IMR-90 (cell line): ENCODE measurements around the gene RASSF5. TPM values are rescaled to one million over a fixed set of nuclear protein-coding genes. Genes with fewer than 3 reads are reported as not detected.

ENCODE experiments used
- ATAC-seq: fragments of 200-7000 bp; cut with Tn5 transposase; 2 replicates; pipeline ENCODE4 v1.9.1; 2020; ENCODE audit warnings: low read depth, mild to moderate bottlenecking, moderate library complexity
- BruUV-seq: library from RNA; stranded (reverse); fragments of 400-500 nt; replicated peaks from 2 replicates; lab custom pipeline; 2021; lab: Mats Ljungman, UMichigan
- CTCF ChIA-PET: fragments of 300-600 bp; formaldehyde crosslinking; extraction: SDS; loops from one replicate; lab custom pipeline; 2021; ENCODE audit warnings: antibody characterized with exemption; lab: Yijun Ruan, JAX
- POLR2A ChIA-PET: fragments of 300-600 bp; sonication (Branson Sonifier 250); formaldehyde crosslinking; loops from one replicate; lab custom pipeline; 2022; ENCODE audit warnings: antibody characterized with exemption; ENCODE audit not compliant: unreplicated experiment; lab: Charles Lee
- DNase-seq: peaks from one replicate; pipeline ENCODE4 v3.0.0; 2013
- H2AFZ ChIP-seq: replicated peaks from 2 replicates; pipeline ENCODE3; 2013; ENCODE audit warnings: low read length, mild to moderate bottlenecking; ENCODE audit not compliant: poor library complexity
- H2AK5ac ChIP-seq: 2 replicates; pipeline ENCODE4 v1.6.1; 2013; ENCODE audit warnings: low read depth, low read length, inconsistent platforms
- H2AK9ac ChIP-seq: replicated peaks from 2 replicates; pipeline ENCODE3; 2013; ENCODE audit warnings: mild to moderate bottlenecking, low read depth, low read length, moderate library complexity; ENCODE audit not compliant: poor library complexity
- H2BK120ac ChIP-seq: 2 replicates; pipeline ENCODE4 v1.6.1; 2013; ENCODE audit warnings: low read depth, low read length, inconsistent platforms
- H2BK15ac ChIP-seq: 3 replicates; pipeline ENCODE4 v1.6.1; 2013; ENCODE audit warnings: low read depth, low read length, inconsistent platforms
- H2BK20ac ChIP-seq: 2 replicates; pipeline ENCODE4 v1.6.1; 2013; ENCODE audit warnings: low read depth, mild to moderate bottlenecking, inconsistent platforms, low read length, moderate library complexity
- H2BK5ac ChIP-seq: 2 replicates; pipeline ENCODE4 v1.6.1; 2013; ENCODE audit warnings: mild to moderate bottlenecking, low read depth, low read length, inconsistent platforms; ENCODE audit not compliant: poor library complexity, severe bottlenecking
- H3K14ac ChIP-seq: replicated peaks from 2 replicates; pipeline ENCODE4 v1.6.1; 2013; ENCODE audit warnings: low read depth, low read length, inconsistent platforms
- H3K18ac ChIP-seq: 2 replicates; pipeline ENCODE4 v1.6.1; 2013; ENCODE audit warnings: low read depth, low read length, control low read depth
- H3K23ac ChIP-seq: 2 replicates; pipeline ENCODE4 v1.6.1; 2013; ENCODE audit warnings: low read depth, low read length, inconsistent platforms
- H3K27ac ChIP-seq: 2 replicates; pipeline ENCODE4 v1.5.1; 2013; ENCODE audit warnings: mild to moderate bottlenecking, control low read depth, low read length; ENCODE audit not compliant: insufficient read depth
- H3K27me3 ChIP-seq: 2 replicates; pipeline ENCODE4 v1.6.1; 2013; ENCODE audit warnings: low read length; ENCODE audit not compliant: control insufficient read depth, insufficient read depth
- H3K36me3 ChIP-seq: 2 replicates; pipeline ENCODE4 v1.6.1; 2013; ENCODE audit warnings: low read length, mixed read lengths; ENCODE audit not compliant: control insufficient read depth, insufficient read depth
- H3K4ac ChIP-seq: 2 replicates; pipeline ENCODE4 v1.6.1; 2013; ENCODE audit warnings: low read depth, low read length, inconsistent platforms
- H3K4me1 ChIP-seq: 2 replicates; pipeline ENCODE4 v1.6.1; 2013; ENCODE audit warnings: low read length, mixed read lengths; ENCODE audit not compliant: control insufficient read depth, insufficient read depth
- H3K4me2 ChIP-seq: 2 replicates; pipeline ENCODE4 v1.6.1; 2013; ENCODE audit warnings: low read depth, mild to moderate bottlenecking, control low read depth, low read length, moderate library complexity
- H3K4me3 ChIP-seq: 2 replicates; pipeline ENCODE4 v1.5.1; 2013; ENCODE audit warnings: low read depth, mild to moderate bottlenecking, control low read depth, low read length, moderate library complexity; ENCODE audit not compliant: insufficient read depth
- H3K56ac ChIP-seq: 2 replicates; pipeline ENCODE4 v1.6.1; 2013; ENCODE audit warnings: low read length, inconsistent platforms; ENCODE audit not compliant: insufficient read depth; ENCODE audit errors: extremely low read depth
- H3K79me1 ChIP-seq, 2 experiments: 2 replicates each; pipeline ENCODE4 v1.6.1; 2013; ENCODE audit warnings: low read length in 2 of 2, inconsistent platforms in 1 of 2, low read depth in 1 of 2
- H3K9ac ChIP-seq: 2 replicates; pipeline ENCODE4 v1.6.1; 2013; ENCODE audit warnings: low read depth, low read length, control low read depth
- H3K9me1 ChIP-seq: 2 replicates; pipeline ENCODE4 v1.6.1; 2013; ENCODE audit warnings: low read length, inconsistent platforms; ENCODE audit not compliant: insufficient read depth
- H3K9me3 ChIP-seq: 2 replicates; pipeline ENCODE4 v1.6.1; 2013; ENCODE audit warnings: low read length; ENCODE audit not compliant: control insufficient read depth, insufficient read depth
- H4K20me1 ChIP-seq: 2 replicates; pipeline ENCODE4 v1.6.1; 2013; ENCODE audit warnings: low read length, inconsistent platforms; ENCODE audit not compliant: insufficient read depth
- H4K5ac ChIP-seq: 2 replicates; pipeline ENCODE4 v1.6.1; 2013; ENCODE audit warnings: mild to moderate bottlenecking, low read depth, low read length, control low read depth
- H4K8ac ChIP-seq, 2 experiments: 2 replicates each; pipeline ENCODE4 v1.6.1; 2013; ENCODE audit warnings: low read depth in 2 of 2, low read length in 2 of 2, control low read depth in 1 of 2, inconsistent platforms in 1 of 2
- H4K91ac ChIP-seq: 2 replicates; pipeline ENCODE4 v1.6.1; 2013; ENCODE audit warnings: low read depth, low read length, inconsistent platforms; ENCODE audit not compliant: insufficient read depth
- CEBPB ChIP-seq: IDR thresholded peaks from 2 replicates; pipeline ENCODE4 v1.6.1; 2012; ENCODE audit warnings: low read depth, low read length, improper control_type of control experiment
- FOS ChIP-seq: fragments of 150-350 bp; IDR thresholded peaks from 2 replicates; pipeline ENCODE4 v1.6.1; 2016; ENCODE audit warnings: low read depth, low read length
- MAFK ChIP-seq: IDR thresholded peaks from 2 replicates; pipeline ENCODE4 v1.6.1; 2012; ENCODE audit warnings: low read depth, low read length, improper control_type of control experiment
- MAZ ChIP-seq: IDR thresholded peaks from 2 replicates; pipeline ENCODE4 v1.6.1; 2012; ENCODE audit warnings: low read depth, mild to moderate bottlenecking, low read length, improper control_type of control experiment, moderate library complexity, borderline replicate concordance
- MXI1 ChIP-seq: IDR thresholded peaks from 2 replicates; pipeline ENCODE4 v1.6.1; 2012; ENCODE audit warnings: low read depth, mild to moderate bottlenecking, low read length, moderate library complexity, borderline replicate concordance
- NFE2L2 ChIP-seq: fragments of 150-350 bp; IDR thresholded peaks from 2 replicates; pipeline ENCODE4 v1.6.1; 2016; ENCODE audit warnings: low read depth, mild to moderate bottlenecking, low read length
- POLR2A ChIP-seq: IDR thresholded peaks from 2 replicates; pipeline ENCODE4 v1.6.1; 2012; ENCODE audit warnings: mild to moderate bottlenecking, low read depth, low read length
- RCOR1 ChIP-seq: IDR thresholded peaks from 2 replicates; pipeline ENCODE4 v1.6.1; 2012; ENCODE audit warnings: mild to moderate bottlenecking, low read length, improper control_type of control experiment; ENCODE audit not compliant: insufficient replicate concordance
- RFX5 ChIP-seq: IDR thresholded peaks from 2 replicates; pipeline ENCODE4 v1.8.0; 2012; ENCODE audit warnings: low read depth, mild to moderate bottlenecking, low read length, moderate library complexity
- SMC3 ChIP-seq: fragments of 150-350 bp; IDR thresholded peaks from 2 replicates; pipeline ENCODE4 v1.6.1; 2016; ENCODE audit warnings: low read depth, mild to moderate bottlenecking, antibody characterized with exemption, low read length, moderate library complexity
- WGBS, 2 experiments: methylation state at CpG; one replicate each; pipeline versions ENCODE4 v1.1.5 to v1.1.7; 2013; ENCODE audit warnings: missing lambda C conversion rate in 2 of 2; ENCODE audit not compliant: insufficient read length in 1 of 2; ENCODE audit errors: extremely low coverage in 2 of 2; 5-methylcytosine and 5-hydroxymethylcytosine counted together
- dilution Hi-C: fragments of 300-500 bp; cut with HindIII; formaldehyde crosslinking; loops from one replicate; pipeline ENCODE4 v1.14.3; 2018; ENCODE audit warnings: low sequenced_read_pairs; ENCODE audit not compliant: unreplicated experiment
- in situ Hi-C: fragments of 300-500 bp; cut with MboI; formaldehyde crosslinking; loops from 3 replicates; pipeline ENCODE4 v1.14.3; 2019; ENCODE audit warnings: low sequenced_read_pairs, inconsistent platforms, mixed read lengths
- intact Hi-C: fragments of 100-400 bp; cut with micrococcal nuclease; formaldehyde crosslinking; loops from 2 replicates; pipeline ENCODE4 v1.10.0; 2022
- polyA plus RNA-seq, 3 experiments: library from polyadenylated mRNA; depleted of rRNA; stranded (reverse); fragments of >200 nt; gene quantifications; 2 replicates each; pipeline ENCODE4 v1.2.3, GENCODE V29; 2012; ENCODE audit warnings: low replicate concordance in 1 of 3
- total RNA-seq: library from RNA; depleted of rRNA; stranded (reverse); fragments of >200 nt; gene quantifications from 2 replicates; pipeline ENCODE4 v1.2.3, GENCODE V29; 2012
- TF ChIP-seq, protein P1 (sequence below): fragments of 150-350 bp; IDR thresholded peaks from 2 replicates; pipeline ENCODE4 v1.6.1; 2016; ENCODE audit warnings: low read depth, mild to moderate bottlenecking, low read length, moderate library complexity, borderline replicate concordance
- TF ChIP-seq, protein P2 (sequence below): fragments of 150-350 bp; IDR thresholded peaks from 2 replicates; pipeline ENCODE4 v1.6.1; 2017; ENCODE audit warnings: mild to moderate bottlenecking, antibody characterized with exemption, low read length, low read depth

RASSF5 gene
- total and polyA plus RNA-seq, 2 of the 4 experiments (the other 2 are of a cell fraction) = 0.18 to 1.1 TPM

DNA sequence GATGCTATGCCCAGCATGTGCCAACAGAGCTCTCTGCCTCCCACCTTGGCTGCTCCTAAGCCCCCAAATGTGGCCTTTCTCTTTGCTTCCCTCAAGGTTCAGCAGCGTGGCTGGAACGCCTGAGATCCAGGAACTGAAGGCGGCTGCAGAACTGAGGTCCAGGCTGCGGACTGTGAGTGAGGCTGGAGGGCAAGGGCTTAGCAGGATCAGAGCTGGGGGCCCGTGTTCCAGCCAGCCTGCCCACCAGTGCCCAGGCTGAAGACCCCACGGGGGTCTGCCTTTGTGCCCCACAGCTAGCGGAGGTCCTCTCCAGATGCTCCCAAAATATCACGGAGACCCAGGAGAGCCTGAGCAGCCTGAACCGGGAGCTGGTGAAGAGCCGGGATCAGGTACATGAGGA lies 22.4 kb upstream of the RASSF5 start:
- whole genome bisulfite sequencing, 2 experiments = 60% methylated on average over 1 of the region's 10 CpGs; no CpG with 5 or more reads in 1 of the 2 experiments
- in situ Hi-C loops = loop anchor here (5.0 to 10.0 kb wide), 4 partner anchors 57 to 430 kb away; no protein-coding TSS in a partner anchor
- no peak overlapping the region for H2BK5ac ChIP-seq

More for the DNA sequence above, 22.4 kb upstream of the RASSF5 start:
- H2BK20ac ChIP-seq = no peak overlapping the region
- POLR2A ChIA-PET = no interaction called here
- dilution Hi-C loops (no loop called here), intact Hi-C loops (no loop called here)
- H3K27ac ChIP-seq = no peak overlapping the region
- H2AK9ac ChIP-seq = no peak overlapping the region
- no peak overlapping the region for H2AFZ ChIP-seq
- BruUV-seq = no TSS peak
- no peak overlapping the region for H3K9ac ChIP-seq
- CTCF ChIA-PET = no interaction called here
- no peak overlapping the region for H3K23ac ChIP-seq
- H2BK120ac ChIP-seq = no peak overlapping the region
- H4K8ac ChIP-seq = no peak overlapping the region
- H3K36me3 ChIP-seq = peaks cover 29% of the 10 kb centered on the region
- ATAC-seq (no peak), DNase-seq (no peak)
- H3K79me1 ChIP-seq = peaks cover 0 to 7% of the 10 kb centered on the region in 2 experiments; a peak in 1 of 4 replicates
- no peak overlapping the region for H3K56ac ChIP-seq
- no peak overlapping the region for H3K14ac ChIP-seq
- H4K5ac ChIP-seq = no peak overlapping the region
- H3K4ac ChIP-seq = no peak overlapping the region
- H3K27me3 ChIP-seq = no peaks in the 10 kb centered on the region
- peaks cover 9% of the 10 kb centered on the region for H3K4me1 ChIP-seq
- peaks cover 8% of the 10 kb centered on the region for H3K9me1 ChIP-seq
- TF ChIP-seq SMC3 = no peak
- TF ChIP-seq CEBPB = no peak
- no peak for TF ChIP-seq MAZ
- no peak for TF ChIP-seq RCOR1
- TF ChIP-seq, protein P1, sequence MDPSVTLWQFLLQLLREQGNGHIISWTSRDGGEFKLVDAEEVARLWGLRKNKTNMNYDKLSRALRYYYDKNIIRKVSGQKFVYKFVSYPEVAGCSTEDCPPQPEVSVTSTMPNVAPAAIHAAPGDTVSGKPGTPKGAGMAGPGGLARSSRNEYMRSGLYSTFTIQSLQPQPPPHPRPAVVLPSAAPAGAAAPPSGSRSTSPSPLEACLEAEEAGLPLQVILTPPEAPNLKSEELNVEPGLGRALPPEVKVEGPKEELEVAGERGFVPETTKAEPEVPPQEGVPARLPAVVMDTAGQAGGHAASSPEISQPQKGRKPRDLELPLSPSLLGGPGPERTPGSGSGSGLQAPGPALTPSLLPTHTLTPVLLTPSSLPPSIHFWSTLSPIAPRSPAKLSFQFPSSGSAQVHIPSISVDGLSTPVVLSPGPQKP = no peak
- no peak for TF ChIP-seq FOS
- TF ChIP-seq POLR2A = no peak
- TF ChIP-seq, protein P2, sequence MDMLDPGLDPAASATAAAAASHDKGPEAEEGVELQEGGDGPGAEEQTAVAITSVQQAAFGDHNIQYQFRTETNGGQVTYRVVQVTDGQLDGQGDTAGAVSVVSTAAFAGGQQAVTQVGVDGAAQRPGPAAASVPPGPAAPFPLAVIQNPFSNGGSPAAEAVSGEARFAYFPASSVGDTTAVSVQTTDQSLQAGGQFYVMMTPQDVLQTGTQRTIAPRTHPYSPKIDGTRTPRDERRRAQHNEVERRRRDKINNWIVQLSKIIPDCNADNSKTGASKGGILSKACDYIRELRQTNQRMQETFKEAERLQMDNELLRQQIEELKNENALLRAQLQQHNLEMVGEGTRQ = no peak
- no peak for TF ChIP-seq RFX5
- TF ChIP-seq NFE2L2 = no peak
- no peak for TF ChIP-seq MXI1
- TF ChIP-seq MAFK = no peak
- no peak overlapping the region for H3K4me3 ChIP-seq
- no peak overlapping the region for H3K18ac ChIP-seq
- H4K91ac ChIP-seq = no peak overlapping the region
- no peak overlapping the region for H2AK5ac ChIP-seq
- H4K20me1 ChIP-seq = no peaks in the 10 kb centered on the region; the same call in 1 of the 2 replicates
- H2BK15ac ChIP-seq = no peak overlapping the region
- no peaks in the 10 kb centered on the region for H3K9me3 ChIP-seq
- no peak overlapping the region for H3K4me2 ChIP-seq
